Measurements from ENCODE around the gene SSRP1.
"Not testable (repeated sequence)": the region's sequence is repeated elsewhere in the genome, so short reads cannot be mapped to it uniquely, and the experiment has no call there.

Gene SSRP1

DNA sequence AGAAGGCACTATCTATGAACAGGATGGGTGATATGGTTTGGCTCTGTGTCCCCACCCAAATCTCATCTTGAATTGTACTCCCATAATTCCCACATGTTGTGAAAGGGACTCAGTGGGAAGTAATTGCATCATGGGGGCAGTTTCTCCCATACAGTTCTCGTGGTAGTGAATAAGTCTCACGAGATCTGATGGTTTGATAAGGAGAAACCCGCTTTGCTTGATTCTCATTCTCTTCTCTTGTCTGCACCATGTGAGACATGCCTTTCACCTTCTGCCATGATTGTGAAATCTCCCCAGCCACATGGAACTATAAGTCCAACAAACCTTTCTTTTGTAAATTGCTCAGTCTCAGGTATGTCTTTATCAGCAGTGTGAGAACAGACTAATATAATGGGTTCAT lies 39.5 kb downstream of the SSRP1 start:
- not testable (repeated sequence) for DNase-seq

DNA sequence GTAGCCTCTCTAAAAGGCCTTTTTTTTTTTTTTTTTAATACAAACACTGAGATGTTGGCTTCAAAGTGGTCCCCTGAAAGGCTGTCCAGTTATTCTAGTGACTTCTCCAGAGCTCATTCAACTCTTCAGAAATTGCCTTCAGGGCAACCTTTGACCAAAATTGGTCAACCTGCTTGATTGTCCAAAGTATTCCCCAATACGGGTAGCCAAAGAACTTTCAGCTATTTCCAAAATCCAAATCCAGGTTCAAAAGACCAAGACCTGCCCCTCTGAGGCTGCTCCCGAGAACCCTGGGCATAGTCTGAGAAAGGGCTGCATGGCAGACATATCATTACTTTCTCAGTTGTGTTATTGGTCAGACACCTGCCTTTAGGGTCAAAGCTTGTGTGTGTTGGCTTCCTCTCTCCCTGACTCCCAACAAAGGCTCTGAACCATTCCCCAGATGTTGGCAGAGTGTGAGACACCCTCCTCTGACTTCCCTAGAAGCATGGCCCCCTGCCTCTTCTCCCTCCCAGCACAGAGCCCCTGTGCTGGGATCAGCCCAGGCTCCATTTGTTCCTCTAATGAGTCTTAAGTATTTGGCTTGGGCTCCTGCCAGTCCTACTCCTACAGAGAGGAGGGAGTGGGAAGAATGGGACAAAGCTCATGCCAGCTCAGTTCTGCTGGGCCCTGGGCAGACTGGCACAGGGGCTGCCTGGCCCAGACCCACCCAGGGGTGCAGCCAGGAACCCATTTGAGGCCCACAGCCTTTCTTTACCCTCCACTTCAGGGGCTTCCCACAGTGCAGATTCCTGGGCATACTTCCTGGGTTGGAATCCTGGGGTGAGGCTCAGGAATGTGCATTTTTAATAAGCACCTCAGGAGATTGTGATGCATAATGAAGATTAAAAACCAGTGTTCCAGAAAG lies 41.2 kb downstream of the SSRP1 start:
- DNase-seq = no peak

DNA sequence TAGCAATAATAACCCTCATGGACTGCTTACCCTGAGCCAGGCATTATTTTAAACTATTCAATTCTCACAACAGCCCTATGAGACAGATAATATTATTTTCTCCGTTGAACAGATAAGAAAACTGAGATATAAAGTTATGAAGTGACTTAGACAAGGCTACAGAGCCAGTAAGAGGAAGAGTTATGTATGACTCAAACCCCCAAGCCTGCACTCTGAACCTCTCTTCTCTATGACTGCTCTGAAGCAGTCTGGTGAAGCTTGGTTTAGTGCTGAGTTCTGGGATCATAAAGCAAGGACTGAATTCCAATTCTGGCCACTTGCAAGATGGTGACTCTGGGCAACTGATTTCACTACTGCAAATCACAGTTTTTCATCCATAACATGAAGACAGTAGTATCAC lies 45.4 kb downstream of the SSRP1 start:
- no peak for DNase-seq

DNA sequence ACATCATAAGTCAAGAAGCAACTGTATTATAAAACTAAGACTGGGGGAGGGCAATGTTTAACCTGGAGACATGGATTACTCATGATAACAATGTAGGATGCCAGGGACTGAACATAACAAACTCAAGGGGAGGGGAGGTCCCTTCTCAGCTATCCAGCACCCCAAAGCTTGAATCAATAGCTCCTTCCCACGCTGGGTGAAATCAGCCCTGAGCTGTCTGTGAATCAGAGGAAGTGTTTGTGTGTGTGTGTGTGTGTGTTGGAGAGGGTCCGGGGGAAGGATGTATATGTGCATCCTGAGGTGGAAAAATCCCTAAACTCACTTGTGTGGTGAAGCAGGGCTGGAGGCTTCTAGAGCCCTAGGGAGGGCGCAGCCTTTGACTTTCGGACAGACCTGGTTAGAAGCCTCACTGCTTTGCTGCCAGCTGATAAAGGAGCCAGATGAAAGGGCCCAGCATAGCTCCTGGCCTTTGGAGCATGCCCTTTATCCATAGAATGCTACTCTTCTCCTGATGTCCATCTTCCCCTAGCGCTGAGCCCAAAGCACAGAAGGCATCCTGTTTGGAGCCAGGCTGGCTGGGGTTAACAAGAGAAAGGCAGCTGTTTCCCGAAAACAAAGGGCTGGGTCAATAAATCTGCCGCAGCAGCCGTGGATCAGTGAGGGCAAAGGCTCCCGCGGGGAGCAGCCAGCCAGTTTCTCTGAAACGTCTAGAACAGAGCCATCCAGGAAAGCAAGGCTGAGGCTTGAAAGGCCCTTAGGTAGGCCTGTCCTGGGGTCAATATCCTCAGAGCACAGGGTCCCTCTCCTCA lies 46.7 kb downstream of the SSRP1 start:
- DNase-seq = no peak

DNA sequence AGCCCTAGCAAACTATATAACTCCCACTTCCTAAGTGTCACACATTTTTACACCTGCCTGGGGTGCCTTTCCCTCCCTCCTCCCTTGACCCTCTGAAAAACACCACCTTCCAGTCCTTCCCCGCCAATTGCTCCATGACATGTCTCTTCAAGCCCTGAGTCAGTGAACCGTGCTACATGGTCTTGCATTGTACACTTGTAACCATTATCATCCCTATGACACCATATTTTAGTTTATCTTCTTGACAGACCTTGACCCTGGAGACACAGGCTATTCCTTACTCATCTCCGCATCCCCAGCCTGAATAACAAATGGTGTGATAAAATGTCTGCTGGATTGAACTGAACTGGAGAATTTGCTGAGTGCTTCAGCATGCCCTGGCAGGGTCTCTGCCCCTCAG lies 47.8 kb downstream of the SSRP1 start:
- no peak for DNase-seq

DNA sequence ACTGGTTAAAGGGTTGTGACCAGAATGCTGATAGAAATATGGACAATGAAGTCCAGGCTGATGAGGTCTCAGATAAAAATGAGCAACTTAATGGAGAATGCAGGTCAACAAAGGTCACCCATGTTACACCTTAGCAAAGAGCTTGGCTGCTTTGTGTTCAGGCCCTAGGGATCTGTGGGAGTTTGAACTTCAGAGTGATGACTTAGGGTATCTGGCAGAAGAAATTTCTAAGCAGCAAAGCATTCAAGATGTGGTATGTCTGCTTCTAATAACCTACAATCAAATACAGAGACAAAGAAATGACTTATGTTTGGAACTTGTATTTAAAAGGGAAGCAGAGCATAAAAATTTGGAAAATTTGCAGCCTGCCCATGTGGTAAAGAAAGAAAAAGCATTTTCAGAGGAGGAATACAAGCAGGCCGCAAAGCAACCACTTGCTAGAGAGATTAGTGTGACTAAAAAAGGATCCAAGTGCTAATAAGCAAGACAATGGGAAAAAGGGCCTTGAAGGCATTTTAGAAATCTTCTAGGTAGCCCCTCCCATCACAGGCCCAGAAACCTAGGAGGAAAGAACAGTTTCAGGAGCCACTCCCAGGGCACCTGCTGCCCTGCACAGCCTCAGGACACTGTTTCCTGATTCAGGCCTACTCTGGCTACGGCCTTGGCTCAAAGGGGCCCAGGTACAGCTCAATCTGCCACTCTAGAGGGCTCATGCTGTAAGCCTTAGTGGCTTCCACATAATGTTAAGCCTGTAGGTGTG lies 52.3 kb downstream of the SSRP1 start:
- no peak for DNase-seq

DNA sequence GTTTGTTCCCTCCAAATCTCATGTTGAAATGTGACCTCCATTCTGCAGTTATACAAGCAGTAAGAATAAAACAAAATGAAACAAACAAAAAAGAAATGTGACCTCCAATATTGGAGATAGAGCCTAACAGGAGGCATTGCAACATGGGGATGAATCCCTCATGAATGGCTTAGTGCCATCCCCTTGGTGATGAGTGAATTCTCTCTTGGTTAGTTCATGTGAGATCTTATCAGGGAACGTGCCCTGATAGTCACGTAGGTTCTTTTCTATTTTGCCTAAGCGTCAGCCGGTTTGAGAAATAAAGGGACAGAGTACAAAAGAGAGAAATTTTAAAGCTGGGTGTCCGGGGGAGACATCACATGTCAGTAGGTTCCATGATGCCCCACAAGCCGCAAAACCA lies 54.1 kb downstream of the SSRP1 start:
- not testable (repeated sequence) for DNase-seq

DNA sequence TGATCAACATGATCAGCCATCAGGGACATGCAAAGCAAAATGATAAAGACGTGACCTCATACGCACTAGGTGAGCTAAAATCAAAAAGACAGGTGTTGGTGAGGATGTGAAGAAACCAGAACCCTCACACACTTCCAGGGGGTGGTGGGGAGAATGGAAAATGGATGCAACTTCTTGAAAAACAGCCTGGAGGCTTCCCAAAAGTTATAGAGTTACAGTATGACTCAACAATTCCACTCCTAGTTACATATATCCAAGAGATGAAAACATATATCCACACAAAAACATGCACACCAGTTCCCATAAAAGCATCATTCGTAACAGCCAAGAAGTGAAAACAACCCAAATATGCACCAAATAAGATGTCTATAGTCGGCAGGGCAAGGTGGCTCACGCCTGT lies 56.6 kb downstream of the SSRP1 start:
- DNase-seq = no peak

DNA sequence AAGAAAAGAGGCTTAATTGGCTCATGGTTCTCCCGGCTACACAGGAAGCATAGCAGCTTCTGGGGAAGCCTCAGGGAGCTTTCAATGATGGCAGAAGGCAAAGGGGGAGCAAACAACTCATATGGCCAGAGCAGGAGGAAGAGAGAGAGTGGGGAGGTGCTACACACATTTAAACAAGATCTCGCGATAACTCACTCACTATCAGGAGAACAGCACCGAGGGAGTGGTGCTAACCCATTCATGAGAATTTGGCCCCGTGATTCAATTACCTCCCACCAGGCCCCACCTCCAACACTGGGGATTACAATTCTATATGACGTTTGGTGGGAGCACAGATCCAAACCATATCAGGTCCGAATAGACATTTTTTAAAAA lies 57.0 kb downstream of the SSRP1 start:
- no peak for DNase-seq

DNA sequence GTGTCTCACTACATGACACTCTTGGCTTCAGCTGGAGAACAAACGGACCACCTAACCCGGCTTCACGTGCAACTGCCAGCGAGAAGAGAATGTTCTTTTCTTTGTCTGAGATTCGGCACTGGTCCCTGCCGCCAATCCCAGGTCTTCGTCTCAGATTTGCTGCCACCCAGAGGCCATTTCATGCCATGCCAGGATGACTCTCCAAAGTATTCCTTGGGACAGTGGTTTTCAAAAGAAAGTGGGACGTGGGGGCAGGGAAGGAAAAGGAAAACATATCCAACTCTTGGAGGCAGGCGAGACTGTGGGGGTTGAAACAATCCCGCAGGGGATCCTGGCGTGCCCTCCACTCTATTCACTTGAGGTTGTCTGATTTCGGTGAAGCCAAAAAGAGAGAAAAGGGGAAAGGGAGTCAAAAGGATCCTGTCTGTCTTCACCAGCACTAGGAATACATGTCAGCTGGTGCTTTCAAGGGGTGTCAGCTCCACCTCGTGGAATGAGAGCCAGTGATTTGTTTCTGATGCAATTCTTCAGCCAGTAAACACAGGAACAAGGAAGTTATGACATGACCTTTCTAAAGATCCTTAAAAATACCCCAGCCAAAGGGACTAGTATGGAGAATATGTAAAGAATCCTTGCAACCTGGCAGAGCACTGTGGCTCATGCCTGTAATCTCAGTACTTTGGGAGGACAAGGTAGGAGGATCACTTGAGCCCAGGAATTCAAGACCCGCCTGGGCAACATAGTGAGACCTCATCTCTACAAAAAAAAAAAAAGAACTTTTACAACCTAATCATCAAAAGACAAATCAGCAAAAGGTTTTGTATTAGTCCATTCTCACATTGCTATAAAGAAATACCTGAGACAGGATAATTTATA lies 57.6 kb downstream of the SSRP1 start:
- no peak for DNase-seq

DNA sequence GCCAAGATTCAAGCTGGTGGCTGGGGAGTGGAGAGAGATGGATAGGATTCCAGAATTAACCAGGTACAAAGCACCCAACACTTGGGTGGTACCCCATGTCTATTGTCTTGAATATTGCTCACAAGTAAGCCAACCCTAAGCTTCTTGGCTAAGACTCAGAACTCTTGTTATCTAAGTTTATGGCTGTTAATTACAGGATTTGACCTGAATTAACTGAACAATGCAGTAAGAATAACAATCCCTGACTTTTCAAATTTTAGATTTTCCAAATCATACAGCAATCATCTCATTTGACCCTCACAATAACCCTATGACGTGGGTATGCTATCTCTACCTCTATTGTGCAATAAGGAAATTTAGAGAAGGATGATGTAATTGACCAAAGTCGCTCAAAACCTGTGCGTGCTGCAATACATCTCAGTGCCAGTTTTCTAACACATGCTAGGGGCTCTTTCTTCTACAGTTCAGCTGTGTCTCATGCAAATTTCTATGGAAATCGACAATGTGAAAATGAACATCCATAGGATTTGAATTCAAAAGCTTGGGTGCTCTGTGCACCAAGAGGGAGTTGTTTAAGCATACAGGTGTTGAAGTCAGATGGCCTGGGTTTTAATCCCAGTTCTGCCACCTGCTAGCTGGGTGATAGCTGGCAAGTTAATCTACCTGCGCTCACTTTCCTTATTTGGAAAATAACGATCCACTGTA lies 58.6 kb downstream of the SSRP1 start:
- no peak for DNase-seq

DNA sequence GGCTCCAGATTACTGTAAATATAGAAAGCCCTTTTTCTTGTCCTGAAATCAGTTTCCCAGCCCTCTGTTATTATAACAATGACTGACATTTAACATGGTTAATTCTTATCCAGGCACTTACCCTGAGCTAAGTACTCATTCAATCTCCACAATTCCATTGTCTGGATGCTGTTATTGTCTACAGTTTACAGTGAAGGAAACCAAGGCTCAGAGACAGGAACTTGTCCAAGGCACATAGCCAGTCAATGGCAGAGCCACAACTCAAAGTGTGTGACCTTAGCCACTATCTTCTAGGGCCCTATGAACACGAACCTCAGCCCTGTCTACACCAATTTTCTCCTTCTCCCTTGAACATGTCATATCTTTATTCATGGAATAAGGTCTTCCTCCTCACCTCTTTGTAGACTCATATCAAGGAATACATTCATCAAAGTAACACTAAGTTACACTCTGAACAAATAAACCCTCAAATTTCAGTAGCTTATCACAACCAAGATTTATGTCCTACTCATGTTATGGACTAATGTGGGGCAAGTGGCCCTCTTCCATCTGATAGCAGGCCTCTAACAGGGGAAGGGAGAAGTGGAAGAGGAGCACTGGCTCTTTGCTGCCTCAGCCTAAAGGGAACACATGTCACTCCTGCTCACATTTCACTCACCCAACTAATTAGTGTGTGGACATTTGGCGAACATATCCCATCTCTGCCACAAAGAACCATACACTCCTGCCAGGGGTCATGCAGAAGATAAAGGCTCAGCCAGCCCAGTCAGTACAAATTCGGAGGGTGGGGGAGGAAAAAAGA lies 59.3 kb downstream of the SSRP1 start:
- DNase-seq = no peak
